Measurements from ENCODE around the gene CCDC136.

DNA sequence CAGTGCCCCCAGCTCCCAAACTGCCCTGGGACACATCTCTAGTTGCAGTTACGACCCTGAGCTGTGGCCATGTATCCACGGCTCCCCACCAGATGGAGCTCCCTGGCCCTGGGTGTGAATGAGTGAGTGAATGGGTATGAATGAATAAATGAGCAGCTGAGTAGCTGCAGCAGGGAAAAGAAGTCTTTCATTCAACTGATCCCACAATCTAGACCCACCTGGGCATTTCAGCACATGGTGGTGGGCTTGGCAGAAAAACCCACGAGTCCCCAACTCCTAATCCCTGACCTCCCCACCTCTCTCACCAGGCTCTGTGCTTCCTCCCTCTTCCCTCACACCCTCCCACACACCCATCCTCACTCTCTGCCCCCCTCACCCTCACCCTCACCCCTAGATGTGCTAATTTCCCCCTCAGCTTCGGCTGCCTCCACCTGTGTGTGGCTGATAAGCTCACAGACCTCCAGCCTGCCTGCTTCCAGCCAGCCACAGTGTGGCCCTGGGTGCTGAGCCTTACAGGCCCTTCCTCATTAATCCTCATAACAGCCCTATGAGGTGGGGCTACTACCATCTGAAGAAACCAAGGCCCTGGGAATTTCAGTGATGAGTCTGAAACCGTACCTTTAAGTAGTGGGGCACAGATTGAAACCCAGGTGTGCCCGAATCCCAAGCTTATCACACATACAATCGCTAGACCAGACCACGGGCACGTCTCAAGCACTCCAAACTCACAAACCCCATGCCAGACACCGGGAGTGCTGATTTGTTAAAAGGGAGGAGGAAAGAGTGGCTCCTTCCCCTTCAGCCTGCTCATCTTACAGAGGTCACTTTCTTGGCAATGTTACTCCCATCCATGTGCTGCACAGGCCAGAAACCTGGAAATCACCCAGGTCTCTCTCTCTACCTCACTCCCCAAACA is 68.6 kb downstream of the CCDC136 start:
- TF ChIP-seq, protein P1, sequence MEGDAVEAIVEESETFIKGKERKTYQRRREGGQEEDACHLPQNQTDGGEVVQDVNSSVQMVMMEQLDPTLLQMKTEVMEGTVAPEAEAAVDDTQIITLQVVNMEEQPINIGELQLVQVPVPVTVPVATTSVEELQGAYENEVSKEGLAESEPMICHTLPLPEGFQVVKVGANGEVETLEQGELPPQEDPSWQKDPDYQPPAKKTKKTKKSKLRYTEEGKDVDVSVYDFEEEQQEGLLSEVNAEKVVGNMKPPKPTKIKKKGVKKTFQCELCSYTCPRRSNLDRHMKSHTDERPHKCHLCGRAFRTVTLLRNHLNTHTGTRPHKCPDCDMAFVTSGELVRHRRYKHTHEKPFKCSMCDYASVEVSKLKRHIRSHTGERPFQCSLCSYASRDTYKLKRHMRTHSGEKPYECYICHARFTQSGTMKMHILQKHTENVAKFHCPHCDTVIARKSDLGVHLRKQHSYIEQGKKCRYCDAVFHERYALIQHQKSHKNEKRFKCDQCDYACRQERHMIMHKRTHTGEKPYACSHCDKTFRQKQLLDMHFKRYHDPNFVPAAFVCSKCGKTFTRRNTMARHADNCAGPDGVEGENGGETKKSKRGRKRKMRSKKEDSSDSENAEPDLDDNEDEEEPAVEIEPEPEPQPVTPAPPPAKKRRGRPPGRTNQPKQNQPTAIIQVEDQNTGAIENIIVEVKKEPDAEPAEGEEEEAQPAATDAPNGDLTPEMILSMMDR (conservative IDR thresholded peaks at IDR 0.05), result no peak
- 0 out of 2 replicates have a peak, but pooled peaks have one; percentile 41 for TF ChIP-seq ZFX (IDR thresholded peaks at IDR 0.05)
